Superior temporal gyrus (tissue), 1 donor: ENCODE measurements around the gene BPIFA1.
A peak's percentile ranks its signal among the peaks of the same experiment; 100 is the strongest.

Experiments used
- DNase-seq: peaks from one replicate; pipeline ENCODE4 v3.0.0-alpha.2; 2016; ENCODE audit errors: extremely low spot score

Gene BPIFA1

DNA sequence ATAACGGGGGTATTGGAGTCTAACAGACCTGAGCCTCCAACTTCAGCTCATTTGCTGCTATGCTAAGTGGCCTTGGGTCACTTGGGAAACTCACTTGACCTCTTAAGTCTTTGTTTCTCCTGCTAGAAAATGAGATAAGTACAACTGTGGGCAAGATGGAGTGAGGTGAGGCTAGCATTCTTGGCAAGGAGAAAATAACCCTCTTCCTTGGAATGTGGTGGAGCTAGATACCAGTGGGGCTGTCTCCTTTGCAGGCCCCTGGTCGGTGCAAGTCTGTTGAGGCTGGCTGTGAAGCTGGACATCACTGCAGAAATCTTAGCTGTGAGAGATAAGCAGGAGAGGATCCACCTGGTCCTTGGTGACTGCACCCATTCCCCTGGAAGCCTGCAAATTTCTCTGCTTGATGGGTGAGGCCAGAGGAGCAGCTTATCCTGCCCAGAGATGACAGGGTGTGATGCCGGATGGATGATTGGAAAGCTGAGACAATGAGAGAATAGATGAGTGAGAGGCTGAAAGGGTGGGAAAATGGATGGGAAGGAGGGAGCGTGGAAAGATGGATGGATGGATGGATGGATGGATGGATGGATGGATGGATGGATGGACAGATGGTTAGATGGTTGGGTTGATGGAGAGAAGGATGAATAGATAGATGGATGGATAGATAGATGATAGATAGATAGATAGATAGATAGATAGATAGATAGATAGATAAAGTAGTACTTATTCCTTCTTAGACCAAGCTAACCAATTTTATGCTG, 4.4 kb downstream of the BPIFA1 start:
- DNase-seq: no peak

DNA sequence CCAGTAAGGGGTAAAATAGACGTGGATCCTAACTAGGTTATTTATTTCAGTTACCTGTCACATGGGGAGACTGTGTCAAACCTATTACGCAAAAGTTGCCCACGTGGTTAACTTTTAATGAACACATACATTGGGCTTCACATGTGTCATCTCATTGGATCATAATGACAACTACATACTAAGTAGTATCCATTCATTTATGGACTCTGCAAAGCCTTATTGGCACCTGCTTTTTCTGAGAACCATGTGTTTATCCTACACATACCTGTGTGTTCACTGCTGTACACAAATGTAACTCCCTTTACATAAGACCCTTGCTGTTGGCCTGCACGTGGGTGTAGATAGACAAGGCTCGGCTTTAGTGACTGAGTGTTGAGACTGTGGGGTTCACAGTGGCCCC, 5.1 kb downstream of the BPIFA1 start:
- DNase-seq: no peak

DNA sequence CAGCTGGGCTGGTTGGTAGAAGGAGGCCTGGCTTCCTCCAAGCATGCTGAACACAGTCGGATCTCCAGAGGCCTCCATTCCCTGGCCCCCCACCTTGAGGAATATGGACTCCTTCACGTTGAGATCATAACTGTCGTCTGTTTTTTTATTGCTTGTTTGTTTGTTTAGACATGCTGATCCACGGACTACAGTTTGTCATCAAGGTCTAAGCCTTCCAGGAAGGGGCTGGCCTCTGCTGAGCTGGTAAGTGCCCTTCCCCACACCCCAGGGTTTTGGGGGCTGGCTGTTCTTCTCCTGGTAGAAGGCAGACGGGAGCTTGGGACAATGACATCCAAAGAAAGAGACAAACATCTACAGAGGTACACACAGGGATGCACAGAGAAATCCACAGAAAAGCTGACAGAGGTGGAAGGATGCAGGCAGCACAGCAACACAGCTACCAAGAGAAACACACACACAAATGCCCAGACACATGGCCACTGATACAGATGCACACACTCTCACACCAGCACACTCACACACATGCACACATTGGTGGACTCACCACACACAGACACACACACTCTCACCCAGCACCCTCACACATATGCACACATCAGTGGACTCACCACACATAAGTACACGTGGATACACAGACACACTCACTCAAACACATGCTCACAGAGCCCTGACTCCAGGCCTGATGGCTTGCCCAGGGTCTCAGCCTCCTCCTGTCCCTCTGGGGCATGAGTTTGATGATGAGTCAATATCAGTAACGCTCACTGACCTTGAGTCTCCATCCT, 6.7 kb downstream of the BPIFA1 start:
- DNase-seq: no peak

GRCh38 chr20:33246077-33246476, 10.3 kb downstream of the BPIFA1 start:
- DNase-seq: no peak

DNA sequence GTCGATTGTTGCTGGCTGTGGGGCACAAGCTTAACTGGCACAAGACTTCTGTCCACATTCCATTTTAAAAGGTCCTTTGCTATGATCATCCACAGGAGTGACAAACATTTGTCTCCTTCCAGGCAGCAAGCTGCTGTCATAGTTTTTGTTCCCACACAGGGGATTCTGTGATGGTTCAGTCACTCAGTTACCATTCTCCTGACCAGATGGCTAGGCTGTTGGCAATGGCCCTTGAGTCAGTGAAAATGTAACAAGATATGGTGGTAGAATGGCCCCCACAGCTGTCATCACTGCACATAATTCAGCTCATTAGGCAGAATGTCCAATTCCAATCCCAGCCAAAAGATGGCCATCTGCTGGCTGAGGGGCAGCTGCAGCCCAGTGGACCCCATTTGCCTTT, 13.7 kb downstream of the BPIFA1 start:
- DNase-seq: no peak

GRCh38 chr20:33250666-33251065, 14.9 kb downstream of the BPIFA1 start:
- DNase-seq: no peak

DNA sequence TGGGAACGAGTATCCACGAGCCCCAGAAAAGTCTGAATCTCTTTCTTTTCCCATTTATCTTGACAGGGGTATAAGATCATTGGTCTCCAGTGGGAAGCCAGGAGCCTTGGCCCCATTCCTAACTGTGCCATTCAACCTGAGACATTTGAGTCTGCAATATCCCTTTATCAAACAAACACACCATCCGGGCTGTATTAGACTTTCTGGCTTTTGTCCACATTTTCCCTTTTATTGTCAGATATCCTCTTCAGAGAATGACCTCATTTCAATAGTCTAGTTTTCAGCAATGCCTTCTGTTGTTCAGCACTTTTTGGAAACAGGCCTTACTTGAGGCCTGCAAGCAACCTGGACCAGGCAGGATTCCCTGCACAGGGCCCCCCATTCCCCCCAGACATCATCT, 15.7 kb downstream of the BPIFA1 start:
- DNase-seq: no peak

DNA sequence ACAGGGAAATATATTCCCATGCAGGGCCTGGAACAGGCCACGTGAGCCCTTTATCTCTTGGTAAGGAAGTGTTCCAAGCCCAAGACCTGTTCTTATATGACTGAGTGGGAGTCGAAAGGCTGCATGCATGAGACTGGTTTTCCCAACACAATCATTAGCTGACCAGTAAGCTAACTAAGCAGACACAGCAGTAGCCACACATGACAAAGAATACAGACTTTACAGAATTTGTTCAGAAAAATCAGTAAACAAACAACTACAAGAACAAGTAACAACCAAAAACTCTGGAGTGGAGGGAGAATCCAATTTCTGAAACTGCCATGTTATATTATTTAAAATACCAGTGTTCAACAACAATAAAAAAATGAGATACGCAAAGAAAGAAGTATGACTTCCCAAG, 16.7 kb downstream of the BPIFA1 start:
- no peak for DNase-seq

GRCh38 chr20:33255005-33255404, 19.2 kb downstream of the BPIFA1 start:
- DNase-seq: no peak

DNA sequence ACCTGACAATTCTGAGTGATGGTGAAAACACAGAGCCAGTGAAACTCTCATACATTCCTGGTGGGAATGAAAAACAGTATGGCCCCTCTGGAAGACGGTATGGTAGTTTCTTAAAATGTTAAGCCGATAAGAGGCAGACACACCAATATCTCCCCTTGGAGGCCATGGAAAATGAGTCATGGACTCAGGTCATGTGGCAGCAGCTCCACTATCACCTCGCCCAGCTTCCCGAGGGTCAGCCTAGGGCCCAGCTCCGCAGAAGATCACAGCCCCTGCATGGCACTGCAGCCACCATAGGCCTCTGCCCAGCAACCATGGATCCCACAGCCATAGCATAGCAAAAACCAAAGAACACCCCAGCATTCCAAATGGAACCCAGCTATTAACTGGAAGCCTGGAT, 21.4 kb downstream of the BPIFA1 start:
- no peak for DNase-seq

DNA sequence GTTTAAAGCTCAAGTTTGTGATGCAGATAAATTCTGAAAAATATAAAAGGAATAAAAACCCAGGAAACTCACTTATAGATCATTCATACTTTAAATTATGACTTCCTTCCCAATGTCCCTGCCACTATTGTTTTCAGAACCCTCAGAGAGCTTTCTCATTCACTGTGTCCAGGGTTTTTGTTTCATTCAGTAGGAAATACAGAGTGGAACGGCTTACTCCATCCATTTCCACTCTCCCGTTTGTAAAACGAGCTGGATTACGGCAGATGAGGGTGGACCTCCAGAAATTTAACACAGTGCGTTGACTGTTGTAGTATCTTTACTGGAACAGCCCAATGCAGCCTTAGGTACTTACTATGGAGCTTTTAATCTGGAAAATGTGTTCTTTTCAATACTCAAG, 23.6 kb downstream of the BPIFA1 start:
- DNase-seq: no peak

DNA sequence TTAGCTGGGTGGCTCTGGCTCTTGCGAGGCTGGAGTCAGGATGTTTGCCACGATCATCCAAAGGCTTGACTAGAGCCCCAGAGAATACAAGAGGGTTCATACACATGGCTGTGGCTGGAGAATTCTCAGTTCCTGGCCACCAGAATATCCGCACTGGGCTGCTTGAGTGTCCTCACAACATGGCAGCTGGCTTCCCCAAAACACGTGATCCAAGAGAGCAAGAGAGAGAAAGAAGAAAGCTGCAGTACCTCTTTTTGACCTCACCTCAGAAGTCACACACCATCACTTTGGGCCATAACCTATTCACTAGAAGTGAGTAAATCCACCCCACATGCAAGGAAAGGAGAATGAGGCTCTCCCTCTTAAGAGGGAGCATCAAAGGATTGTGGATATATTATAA, 25.7 kb downstream of the BPIFA1 start:
- no peak for DNase-seq

DNA sequence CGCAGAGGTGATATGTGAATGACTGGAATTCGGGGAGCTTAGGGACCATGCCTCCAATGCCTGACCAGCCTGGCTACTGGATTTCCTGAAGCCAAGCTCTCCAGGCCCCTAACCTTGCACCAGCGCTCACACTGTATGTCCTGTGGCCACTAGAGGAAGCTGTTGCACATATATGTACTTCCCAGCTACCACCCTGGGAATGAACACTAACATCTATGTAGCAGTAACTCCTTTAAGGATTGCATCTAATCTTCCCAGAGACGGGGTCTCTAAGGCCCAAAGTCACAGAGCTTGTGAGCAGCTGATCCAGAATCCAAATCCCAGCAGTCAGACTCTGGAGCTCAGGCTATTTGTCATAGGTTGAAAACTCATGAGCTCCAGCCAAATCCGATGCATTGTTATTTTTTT, 26.9 kb downstream of the BPIFA1 start:
- peak; percentile 91 for DNase-seq

- peak; percentile 28 for DNase-seq
These were observed 28.0 kb downstream of the BPIFA1 start for GRCh38 chr20:33263784-33264183.

- no peak for DNase-seq
These were observed 31.9 kb downstream of the BPIFA1 start for GRCh38 chr20:33267701-33268100.

DNA sequence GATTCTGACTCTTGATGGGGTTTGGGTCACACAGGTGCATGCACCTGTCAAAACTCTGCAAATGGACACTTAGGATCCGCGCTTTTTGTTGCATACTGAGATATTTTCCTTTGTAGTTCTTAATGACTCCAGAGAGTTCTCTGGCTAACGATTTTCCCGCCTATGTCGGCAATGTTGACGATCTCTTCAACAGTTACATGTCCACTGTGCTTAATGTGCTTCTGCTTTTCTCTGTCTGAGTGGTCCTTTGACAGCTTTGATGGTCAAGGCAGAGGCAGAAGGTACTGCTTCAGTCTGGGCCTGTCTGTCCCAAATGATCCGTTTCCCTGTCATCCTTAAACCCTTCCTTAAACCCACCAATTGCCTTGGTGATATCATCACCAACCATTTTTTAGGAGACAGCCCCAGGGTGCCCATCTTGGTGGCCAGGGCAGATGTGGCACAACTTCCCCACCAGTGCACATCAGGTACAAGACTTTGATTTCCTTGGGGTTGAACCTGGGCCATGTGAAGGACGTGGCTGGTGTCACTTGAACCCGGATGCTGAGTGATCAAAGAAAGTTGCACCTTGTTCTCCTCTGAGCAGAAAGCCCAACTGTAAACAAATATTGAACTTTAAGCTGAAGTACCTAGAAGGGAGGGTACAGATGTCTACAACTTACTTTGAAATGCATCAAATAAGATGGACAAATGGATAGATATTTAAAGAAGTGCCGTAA, 36.5 kb downstream of the BPIFA1 start:
- no peak for DNase-seq

DNA sequence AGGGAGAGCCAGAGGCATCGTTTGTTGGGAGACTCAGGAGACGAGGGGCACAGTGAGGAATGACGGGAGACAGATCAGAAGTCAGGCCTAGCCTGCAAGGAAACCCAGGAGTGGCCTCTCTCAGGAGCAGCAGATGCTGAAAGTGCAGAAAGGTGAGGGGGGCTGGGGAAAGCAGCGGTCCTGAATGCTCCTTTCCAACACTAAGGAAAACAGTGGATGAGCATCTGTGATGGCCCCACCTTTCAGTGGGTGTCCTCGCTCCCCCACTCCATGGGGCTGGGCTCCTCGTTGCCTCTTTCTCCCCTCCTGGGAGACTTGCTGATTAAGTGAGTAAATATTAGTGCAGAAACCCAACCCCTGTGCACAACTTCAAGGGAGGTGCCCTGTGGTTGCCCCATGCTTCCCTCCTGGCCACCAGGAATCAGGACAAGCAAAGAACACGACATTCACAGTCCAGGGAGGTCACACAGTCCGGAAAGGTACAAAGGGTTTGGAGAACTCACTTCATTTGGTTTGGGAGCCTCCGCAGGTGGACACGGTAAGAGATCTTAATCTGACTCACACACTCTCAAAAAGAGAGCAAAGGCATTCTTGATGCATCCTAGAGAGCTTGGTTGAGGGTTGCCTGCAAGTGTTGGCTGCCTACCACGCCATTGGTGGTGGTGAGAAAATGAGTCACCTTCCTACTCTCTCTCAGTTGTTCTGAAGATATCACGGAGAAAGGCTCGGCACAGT, 37.5 kb downstream of the BPIFA1 start:
- DNase-seq: peak; percentile 55

DNA sequence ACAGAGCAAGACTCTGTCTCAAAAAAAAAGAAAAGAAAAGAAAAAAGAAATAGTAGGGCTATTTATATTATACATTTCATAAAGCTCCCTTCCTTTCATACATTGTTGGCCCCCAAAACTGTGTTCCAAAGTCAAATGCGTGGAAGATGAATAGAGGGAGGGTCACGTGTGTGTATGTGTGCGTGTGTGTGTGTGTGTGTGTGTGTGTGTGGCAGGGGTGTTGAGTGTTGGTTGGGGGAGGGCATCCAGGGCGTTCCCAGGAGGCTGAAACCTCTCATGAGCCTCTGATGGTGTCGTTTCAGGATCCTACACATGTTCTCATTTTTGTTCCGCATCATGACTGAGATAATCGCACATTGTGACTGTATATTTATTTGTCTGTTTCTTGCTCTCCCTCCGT, 39.4 kb downstream of the BPIFA1 start:
- no peak for DNase-seq

DNA sequence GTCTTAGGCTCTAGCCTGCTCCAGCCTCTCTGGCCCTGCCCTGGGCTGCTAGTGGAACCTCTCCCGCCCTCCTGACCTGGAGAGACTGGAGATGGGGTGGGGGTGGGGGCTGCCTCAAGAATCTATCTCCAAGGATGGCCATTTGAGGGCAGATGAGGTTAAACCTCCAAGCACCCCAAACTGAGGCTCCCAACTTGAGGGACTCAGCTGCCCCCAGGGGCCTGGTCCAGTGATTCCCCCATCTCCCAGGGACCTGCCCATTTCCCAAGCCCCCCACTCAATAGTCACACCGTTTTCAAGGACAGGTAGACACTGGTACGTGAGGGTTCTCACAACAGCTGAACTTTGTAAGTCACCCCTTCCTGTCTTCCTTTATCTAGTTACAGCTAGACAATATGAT, 40.1 kb downstream of the BPIFA1 start:
- DNase-seq: no peak

GRCh38 chr20:33276303-33277113, 40.7 kb downstream of the BPIFA1 start:
- DNase-seq: no peak
